Measurements from ENCODE around the gene UROC1.

The UROC1 gene
- total RNA-seq: 0 reads per million in 2 donors

DNA sequence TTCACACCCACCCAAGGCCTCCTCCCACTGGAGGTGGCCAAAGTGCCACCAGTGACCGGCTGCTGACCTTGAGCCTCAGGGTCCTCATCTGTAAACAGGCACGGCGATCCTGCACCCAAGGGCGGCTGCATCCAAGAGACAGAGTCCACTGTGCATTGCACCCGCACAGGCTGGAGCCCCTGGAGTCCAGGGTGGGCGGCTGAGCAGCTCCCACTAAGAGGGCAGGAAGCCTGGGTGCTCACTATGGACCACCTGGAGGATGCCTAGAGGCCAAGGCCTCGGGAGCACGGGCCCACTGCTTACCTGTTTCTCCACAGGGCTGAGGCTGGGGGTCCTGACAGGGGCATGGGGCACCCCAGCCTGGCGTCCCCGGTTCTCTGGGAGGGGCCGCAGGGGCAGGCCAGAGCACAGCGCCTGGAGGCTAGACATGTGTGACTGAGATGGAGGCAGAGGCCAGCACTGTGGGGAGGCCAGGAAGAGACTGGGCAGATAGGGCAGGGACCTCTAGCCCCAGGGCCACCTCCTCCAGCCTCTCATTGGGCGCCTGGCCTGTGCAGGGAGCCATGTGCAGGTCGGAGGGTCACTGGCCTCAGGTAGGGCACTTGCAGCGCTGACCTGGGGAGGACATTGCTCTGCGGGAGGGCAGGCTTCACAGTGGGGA is at the start of gene UROC1:
UROC1 (minus strand) TSS at position 483 of the 661 bp plus-strand sequence; CDS start at position 429, 54 bp downstream.
- no peak for DNase-seq

DNA sequence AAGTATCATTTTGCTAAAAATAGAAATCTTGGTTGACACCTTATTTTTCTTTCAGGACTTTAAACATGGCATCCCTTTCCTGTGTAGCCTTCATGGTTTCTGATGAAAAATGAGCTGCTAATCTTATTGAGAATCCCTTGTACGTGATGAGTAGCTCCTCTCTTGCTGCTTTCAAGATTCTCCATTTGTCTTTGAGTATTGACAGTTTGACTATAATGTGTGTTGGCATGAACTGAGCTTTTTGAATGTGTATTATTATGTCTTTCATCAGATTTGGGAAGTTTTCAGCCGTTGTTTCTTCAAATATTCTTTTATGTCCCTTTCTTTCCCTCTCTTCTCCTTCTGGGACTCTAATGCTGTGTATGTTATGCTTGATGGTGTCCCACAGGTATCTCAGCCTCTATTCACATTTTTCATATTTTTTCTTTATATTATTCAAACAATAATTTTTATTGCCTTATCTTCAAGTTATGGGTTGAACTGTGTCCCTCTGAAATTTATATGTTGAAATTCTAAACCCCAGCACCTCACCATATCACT is 45.2 kb upstream of the UROC1 start:
- no peak for DNase-seq

DNA sequence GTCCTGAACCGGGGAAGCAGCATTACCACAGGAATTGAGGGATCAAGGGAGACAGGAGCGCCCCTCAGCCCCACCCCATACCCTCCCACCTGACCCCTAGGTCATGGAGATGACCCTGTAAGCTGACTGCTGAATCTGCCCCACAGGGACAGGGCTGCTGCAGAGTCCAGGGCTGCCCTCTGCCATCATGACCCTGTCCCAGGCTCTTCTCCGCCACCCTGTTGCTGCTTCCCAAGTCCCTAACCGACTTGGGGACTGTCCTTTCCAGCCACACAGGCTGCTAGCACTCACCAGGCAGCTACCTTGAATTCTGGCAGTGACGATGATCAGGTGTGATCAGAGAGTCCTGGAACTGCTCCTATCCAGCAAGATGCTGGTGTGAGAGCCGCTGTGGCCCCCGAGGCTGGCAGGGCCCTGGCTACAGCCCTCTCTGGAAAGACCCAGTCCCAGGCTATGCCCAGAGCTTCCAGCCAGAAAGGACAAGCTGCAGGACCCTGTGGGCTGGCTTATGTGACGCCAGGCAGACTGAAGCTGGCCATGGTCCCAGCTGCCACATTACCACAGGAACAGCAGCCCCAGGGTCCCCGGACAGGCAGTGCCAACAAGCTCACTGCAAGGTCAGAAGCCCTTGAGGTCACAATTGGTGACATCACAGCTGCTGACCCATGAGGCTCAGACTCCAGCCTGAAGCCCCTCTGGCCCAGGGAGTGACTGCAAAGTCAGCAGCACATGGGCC is 40.9 kb upstream of the UROC1 start, which contains the start of gene C3orf22:
C3orf22 (minus strand) TSS at position 597 of the 736 bp plus-strand sequence. CDS start 5,542 bp downstream, outside the sequence.
- DNase-seq: no peak

DNA sequence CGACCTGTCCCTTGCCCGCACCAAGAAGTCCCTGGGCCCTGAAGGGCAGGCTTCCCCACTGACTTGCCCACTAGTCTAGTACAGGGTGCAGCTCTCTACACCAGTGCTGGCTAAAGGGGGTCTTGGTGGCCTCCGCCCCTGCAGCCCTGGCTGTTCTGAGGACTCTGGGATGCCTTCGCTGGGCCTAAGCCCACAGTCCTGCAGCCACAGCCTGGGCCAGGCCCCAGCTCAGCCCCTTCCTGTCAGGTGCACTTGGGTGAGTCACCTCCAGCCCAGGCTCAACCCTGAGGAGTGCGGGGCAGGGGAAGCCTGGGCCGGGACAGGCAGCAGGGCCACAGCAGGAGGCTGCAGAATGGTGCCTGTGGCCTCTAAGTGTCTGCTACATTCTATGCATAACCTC is 40.2 kb upstream of the UROC1 start:
- DNase-seq: no peak

DNA sequence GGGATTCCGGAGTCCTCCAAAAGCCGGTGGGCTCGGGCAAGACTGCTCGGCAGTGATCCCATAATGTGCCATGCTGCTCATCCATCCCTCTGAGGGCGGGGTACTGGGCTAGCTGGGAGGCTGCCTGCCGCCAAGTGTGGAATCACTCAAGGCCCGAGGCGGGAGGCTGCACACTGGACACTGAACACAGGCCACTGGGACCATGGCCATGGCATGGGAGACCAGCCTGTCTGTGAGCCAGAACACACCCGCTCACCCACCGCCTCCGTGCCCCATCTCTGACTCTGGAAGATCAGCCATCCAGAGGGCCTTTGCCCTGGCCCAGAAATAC is 39.8 kb upstream of the UROC1 start:
- DNase-seq: no peak

DNA sequence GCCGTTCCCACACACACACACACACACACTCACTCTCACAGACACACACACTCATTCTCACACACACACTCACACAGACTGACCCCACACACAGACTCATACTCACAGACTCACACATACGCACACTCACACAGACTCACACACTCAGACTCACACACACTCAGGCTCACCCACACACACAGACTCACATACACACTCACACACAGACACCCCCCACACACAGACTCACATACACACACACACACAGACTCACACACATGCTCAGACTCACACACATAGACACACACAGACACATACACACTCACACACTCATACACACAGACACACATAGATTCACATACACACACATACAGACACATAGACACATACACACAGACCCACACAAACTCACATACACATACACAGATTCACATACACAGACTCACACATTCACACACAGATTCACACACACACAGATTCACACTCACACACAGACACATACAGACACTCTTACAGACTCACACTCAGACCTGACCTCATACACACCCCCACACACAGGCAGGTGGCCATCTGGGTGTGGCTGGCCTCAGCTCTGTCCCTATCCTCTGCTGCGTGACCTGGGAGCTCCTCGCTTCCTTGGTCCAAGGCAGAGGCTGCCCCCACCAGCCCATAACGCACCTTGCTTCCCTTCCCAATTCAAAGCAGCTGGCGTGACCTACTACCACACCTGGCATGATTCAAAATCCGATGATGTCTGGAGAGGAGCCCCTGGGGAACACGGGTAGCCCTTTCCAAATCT is 39.3 kb upstream of the UROC1 start:
- DNase-seq: no peak

DNA sequence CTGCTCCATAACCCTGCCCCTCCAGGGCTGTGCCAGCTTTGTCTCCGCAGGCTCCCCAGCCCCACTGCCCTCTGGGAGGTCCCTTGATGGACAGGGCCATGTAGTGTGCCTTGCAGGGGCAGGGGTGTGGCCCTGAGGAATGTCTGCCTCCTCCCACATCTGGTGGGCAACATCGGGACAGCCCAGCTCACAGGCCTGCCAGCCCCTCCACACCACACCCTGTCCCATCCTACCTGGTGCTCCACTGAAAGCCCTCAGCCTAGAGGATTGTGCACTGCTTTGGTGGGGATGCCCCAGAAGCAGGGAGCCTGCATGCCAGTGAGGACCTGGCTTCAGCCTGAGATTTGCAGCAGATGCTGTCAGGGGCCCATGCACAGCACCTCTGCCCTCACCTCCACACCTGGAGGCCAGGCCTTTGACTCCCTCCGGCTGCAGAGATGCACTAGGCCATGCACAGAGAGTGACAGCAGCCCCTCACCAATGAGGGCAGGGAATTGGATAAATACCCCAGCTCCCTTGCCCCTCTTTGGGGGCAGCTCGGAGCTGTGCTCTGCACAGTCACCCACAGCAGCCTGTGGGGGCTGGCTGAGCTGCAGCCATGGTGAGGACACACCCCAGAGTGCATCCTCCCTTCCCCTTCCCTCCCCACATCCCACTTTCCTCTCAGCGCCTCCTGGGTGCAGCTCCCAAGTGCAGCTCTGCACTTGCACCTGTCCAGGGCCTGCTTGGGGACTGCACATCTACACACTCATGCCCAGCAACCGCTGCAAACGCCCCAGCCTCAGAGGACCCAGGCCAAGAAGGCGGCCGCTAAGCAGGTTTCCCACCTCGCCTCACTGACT is 38.4 kb upstream of the UROC1 start:
- DNase-seq: no peak

DNA sequence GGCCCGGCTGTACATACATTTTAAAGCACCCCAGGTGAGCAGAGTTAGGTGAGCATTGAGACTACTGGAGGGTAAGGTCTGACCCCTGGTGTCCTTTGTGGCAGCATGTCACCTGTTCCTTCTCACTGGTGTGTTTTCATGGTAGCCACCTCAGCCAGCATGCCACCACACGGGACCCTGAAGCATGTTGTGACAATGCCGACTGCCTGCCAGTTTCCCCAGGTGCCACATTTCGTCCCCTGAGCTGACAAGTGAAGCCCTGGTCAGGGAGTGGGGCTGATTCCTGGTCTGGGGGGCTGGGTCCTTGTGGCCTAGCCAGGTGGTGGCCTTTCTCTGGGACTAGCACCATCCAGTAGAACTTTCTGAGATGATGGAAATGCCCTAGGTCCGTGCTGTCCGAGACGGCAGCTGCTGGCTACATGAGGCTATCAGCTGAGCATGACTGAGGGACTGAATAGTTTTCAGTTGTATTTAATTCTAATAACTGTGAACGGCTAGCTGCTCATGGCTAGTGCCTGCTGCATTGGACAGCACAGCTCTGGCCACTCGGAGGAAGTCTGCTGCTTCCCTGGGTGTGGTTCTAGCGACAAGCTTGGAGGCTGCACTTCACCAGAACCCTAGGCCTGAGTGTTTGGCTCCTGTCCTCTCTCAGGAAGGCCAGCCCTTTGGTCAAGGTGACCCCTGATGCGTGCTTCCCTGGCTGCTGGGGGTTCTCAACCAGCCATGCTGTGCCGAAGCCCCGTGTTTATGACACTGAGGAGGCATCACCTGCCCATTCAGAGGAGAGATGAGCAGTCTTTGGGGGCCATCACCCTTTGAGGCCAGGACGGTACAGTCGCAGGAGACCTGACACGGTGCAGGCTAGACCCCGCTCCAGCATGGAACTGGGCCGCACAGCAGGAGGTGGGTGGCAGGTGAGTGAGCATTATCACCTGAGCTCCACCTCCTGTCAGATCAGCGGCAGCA is 37.3 kb upstream of the UROC1 start:
- no peak for DNase-seq

DNA sequence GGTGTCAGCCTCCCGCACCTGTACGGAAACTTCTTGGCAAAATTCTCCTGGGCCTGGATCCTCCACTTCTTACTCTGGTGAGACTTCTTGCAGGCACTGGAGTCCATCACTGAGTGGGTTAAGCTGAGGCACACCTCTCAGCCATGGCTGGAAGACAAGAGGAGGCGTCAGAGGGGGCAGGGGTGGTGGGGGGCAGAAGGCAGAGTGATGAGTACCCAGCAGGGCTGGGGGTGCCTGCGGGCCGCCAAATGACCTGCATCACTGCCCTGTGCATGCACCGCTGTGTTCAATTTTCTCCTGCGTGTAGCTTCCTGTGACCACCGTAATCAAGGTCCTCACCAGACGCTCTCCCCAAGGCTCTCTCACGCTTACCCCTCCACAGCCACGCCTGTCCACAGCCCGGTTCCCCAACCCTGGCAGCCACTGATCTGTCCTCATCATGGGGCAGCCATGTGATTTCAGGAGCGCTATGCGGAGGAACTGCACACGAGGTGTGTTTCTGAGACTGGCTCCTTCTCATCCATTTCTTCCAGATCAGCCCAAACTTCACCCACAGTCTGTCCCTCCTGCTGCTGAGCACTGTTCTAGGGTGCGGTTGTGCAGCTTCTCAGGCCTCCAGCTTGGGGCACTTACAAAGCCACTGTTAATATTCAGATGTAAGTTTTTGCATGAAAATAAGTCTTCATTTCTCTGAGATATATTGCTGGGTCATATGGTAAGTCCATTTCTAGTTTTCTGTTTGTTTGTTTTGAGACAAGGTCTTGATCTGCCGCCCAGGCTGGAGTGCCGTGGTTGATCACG is 35.9 kb upstream of the UROC1 start:
- no peak for DNase-seq

DNA sequence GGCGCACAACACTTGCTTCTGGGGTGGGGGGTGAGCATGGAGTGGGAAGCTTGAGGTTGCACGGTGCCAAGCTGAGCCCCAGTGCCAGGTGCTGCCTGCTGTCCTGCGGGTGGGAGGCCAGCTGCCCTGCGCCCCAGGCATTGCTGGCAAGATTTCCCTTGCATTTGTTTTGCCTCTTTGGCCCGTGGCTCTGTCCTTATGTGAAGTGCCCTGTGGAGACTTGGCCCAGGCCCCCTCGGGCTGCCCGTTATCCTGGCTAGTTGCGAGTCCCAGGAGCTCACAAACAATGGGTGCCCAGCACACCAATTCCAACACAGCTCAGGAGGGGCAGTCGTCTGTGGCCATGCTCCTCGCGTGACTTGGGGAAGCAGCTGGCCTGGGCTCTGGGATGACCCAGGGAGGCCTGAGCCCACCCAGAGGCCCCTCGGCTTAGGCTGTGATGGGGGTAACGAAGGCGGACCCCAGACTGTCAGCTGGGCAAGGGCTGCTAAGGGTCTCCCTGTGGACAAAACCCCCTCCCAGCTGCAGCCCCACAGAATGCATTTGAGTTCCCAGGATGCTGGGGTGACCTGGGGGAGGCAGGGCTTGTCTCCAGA is 35.2 kb upstream of the UROC1 start:
- DNase-seq: no peak

DNA sequence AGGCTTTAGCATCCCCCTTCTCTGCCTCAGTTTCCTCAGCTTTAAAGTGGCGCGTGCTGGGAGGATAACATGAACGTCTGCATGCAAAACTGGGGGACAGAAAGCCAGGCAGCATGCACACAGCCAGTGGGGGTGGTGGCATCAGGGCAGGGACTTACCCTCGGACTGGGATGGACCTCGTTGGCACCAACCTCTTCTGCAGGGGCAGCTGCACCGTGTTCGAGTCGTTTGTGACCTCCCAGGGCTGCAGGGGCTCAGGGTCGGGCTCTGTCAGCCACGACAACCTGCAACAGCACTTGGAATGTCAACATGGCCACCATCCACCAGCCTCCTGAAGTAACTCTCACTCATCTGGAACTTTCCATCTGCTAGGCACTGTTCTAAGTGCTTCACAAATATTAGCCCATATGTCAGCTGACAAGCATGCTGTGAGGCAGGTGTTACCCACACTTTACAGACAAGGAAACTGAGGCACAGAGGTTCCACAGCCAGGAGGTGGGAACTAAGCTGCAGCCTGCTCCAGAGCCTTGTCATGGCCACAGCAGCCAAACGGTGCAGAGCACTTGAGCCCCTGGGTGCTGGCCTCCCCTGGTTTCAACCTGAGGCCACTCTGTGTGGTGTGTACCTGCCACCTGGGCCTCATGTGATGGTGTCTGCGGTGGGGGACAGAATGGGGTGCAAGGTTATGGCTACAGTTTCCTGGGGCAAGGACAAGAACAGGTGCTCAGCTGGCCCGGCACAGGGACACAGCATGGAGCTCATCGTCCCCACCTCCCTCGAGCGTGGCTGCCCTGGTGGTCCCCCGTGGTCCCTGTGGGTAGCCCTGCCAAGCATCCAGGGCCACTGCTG is 34.5 kb upstream of the UROC1 start:
- DNase-seq: no peak

DNA sequence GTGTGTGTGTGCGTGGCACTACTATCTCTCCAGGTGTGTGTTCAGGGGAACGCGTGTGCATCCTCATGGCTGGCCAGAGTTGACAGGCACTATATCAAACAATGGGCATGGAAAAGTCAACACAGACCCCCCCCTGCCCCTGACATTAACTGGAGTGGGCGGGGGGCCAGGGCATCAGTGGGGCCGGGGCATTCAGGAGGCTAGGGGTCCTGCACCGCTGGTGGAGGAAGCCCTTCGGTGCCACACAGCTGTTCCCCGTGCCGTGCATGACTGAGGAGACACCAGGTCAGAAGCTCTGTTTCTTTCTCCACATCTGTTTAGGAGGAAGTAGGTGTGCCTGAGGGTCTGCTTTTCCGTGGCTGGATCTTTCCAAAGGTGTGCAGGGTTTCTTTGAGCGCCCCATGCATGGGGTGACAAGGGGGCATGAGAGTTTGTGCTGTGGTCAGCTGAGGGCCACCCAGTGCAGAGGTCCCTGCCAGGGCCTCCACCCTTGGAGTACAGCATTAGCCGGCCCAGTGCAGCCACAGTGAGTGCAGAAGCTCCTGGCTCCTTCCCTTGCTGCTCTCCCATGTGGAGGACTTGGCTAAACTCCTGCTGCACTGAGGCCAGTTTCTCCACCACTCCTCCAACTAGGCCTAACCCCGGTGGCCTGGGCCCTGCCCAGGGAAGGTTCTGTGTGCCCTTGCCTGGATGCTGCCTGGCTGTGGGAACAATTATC is 33.7 kb upstream of the UROC1 start:
- no peak for DNase-seq

DNA sequence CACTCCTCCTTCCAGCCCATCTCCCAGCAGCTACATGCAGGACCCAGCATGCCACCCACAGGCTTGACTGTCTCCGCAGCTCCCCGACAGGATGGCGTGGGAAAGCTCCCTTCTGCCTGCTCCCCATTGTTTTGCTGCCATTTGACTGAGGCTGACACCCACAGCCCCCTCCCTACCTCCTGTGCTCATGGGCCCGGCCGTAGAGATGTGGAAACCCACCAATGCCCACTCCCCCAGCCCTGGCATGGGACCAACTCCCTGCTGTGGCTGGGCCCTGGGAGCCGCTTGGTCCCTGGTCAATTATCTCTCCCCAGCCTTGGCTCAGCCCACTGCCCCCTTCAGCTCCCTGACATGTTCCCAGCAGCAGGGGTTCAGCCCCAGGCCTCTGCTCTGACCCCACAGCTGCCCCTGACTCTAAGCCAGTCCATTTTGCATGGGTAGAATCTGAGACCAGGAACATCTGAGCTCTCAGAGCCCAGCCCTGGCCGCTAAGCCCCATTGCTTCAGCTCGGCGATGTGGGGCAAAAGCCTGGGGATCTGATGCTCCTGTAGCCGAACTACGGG is 33.0 kb upstream of the UROC1 start:
- no peak for DNase-seq

DNA sequence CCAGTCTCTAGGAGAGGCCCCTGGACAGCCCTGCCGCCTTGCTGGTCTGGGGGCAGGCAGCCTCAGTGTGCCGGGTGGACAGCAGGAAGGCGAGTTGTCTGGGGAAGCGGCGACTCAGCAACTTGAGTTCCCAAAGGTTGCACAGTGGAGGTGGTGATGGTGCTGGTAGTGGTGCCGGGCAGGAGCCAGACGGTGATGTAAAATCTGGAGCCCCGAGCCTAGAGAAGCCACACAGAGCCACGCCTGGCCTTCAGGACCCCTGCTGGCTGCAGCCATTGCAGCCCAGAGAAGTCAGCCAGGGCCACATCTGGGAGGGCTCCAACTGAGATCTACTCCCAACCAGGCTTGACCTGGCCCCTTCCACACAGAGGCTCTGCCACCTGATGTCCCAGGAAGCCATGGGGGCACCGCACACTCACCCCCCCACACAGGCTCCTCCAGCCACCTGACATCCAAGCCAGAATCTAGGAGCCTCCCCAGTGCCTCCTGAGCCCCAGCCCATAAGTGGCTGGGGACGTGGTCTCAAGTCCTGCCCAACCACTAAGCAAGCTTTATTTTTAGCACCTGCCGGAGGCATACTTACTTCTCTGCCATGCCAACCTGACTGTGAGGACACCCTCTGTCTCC is 32.4 kb upstream of the UROC1 start:
- DNase-seq: no peak

DNA sequence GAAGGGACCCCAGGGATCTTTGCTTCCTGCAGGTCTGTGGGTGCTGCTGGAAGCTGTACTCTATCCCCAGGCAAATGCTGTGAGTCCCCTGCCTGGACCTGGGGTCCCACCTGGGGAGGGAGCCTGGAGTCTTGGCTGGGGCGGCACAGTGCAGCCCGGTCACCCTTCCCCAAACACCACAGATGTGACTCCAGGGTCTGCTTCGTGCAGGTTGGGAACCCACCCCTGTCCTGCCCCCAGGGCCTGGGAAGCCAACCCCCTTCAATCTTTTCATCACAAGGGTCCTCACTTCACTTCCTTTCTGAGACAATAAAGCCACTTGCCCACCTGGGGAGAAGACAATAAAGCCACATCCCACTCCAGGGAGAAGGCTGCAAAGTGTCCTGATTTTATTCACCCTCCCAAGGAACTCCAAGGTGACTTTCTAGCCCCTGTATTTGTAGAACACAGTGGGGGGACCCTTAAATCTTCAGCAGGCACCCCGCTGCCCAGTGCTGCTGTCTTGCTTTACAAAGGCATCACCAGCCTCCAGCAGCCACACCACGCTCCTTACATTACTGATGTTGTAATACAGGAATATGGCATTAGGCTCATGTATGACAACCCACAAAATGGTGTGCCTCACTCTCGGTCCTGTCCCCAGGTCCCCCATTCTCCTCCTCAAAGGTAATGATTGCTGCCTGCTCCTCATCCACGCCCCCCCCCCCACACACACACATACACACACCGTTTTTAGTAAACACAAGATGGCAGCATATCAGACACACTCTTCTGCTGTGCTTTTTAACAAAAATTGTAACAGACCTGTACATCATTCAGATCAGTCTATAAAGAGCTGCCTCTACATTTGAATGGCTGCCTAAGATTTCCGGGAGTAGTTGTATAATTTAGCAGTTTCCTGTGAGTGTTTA is 31.2 kb upstream of the UROC1 start:
- no peak for DNase-seq

DNA sequence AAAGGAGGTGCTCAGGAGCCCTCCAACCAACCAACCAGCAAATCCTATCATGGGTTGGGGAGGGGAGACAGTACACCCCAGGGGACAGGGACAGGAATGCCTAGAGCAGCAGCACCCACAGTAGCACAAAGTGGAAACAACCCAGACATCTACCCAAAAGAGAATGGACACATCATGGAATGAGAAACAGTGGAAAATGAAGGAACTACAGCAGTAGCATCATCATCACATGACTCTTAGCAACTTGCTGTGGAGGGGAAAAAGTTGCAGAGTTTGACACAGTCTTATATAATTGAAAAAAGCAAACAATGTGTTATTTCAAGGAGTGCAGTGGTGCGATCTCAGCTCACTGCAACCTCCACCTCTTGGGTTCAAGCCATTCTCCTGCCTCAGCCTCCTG is 30.1 kb upstream of the UROC1 start:
- no peak for DNase-seq

Measured in T-helper 9 cell (primary cell).